Spleen (tissue), 11 donors: ENCODE results near the gene SEL1L. TPM values are rescaled to one million over a fixed set of nuclear protein-coding genes. Genes with fewer than 3 reads are reported as not detected.

Experiments used
- DNase-seq: peaks from one replicate; pipeline ENCODE4 v3.0.0-alpha.2; 2020
- H3K27ac ChIP-seq, 8 donors: fragments of 200-600 bp; sonication (generic) in 7 of 8; 1 replicate in 4 of 8; 2 replicates in 4 of 8; pipeline versions ENCODE4 v1.5.0 to v1.8.0; 2016 to 2021; ENCODE audit warnings: inconsistent platforms in 4 of 8, mild to moderate bottlenecking in 4 of 8, moderate library complexity in 1 of 8
- H3K27me3 ChIP-seq, 7 donors: fragments of 200-600 bp; sonication (generic) in 6 of 7; replicated peaks in 1 of 7; 1 replicate in 4 of 7; 2 replicates in 3 of 7; pipeline versions ENCODE4 v1.5.0 to v1.8.0; 2016 to 2021; ENCODE audit warnings: inconsistent platforms in 3 of 7, mild to moderate bottlenecking in 1 of 7
- H3K36me3 ChIP-seq, 6 donors: fragments of 200-600 bp; sonication (generic) in 5 of 6; 1 replicate in 4 of 6; 2 replicates in 2 of 6; pipeline versions ENCODE4 v1.5.0 to v1.8.0; 2016 to 2021; ENCODE audit warnings: inconsistent platforms in 2 of 6
- H3K4me1 ChIP-seq, 6 donors: fragments of 200-600 bp; sonication (generic) in 5 of 6; 1 replicate in 3 of 6; 2 replicates in 3 of 6; pipeline versions ENCODE4 v1.5.0 to v1.8.0; 2016 to 2021; ENCODE audit warnings: inconsistent platforms in 3 of 6
- H3K4me3 ChIP-seq, 8 donors: fragments of 200-600 bp; sonication (generic) in 7 of 8; 1 replicate in 4 of 8; 2 replicates in 4 of 8; pipeline versions ENCODE4 v1.5.0 to v1.8.0; 2016 to 2021; ENCODE audit warnings: inconsistent platforms in 4 of 8, mild to moderate bottlenecking in 4 of 8, moderate library complexity in 2 of 8
- H3K9me3 ChIP-seq, 8 donors: fragments of 200-600 bp; sonication (generic) in 7 of 8; 1 replicate in 4 of 8; 2 replicates in 4 of 8; pipeline versions ENCODE4 v1.5.0 to v1.8.0; 2016 to 2021; ENCODE audit warnings: inconsistent platforms in 4 of 8
- CTCF ChIP-seq, 11 experiments: fragments of 200-600 bp in 7 of 11; fragments of 450-650 bp in 4 of 11; sonication (generic) in 4 of 11; IDR thresholded peaks in 8 of 11; conservative IDR thresholded peaks in 3 of 11; 1 replicate in 7 of 11; 2 replicates in 4 of 11; pipeline versions ENCODE4 v1.4.0 to v1.8.0; 2016 to 2021; ENCODE audit warnings: antibody characterized with exemption in 11 of 11, inconsistent platforms in 4 of 11, mild to moderate bottlenecking in 1 of 11
- POLR2A ChIP-seq, 3 donors: fragments of 450-650 bp; IDR thresholded peaks; one replicate each; pipeline ENCODE4 v1.5.1; 2017; ENCODE audit warnings: antibody characterized with exemption in 3 of 3, mild to moderate bottlenecking in 1 of 3
- POLR2AphosphoS5 ChIP-seq, 3 donors: sonication (generic); formaldehyde crosslinking; IDR thresholded peaks; one replicate each; pipeline ENCODE4 v1.5.1; 2017; ENCODE audit warnings: antibody characterized with exemption in 3 of 3
- WGBS, 5 donors: extraction: QIAGEN DNeasy Blood & Tissue Kit in 3 of 5; methylation state at CpG; one replicate each; pipeline versions ENCODE4 v1.1.5 to v1.1.7; 2013 to 2018; 5-methylcytosine and 5-hydroxymethylcytosine counted together
- intact Hi-C: fragments of 100-400 bp; cut with DNase I; formaldehyde crosslinking; loops from one replicate; pipeline ENCODE4 v1.15.0; 2023; ENCODE audit warnings: low total_unique reads
- polyA plus RNA-seq, 3 donors: library from polyadenylated mRNA; stranded (reverse); fragments of 200-250 nt; gene quantifications; one replicate each; pipeline ENCODE4 v1.2.1, GENCODE V29; 2013
- total RNA-seq, 7 donors: library from RNA; depleted of rRNA in 3 of 7; stranded (reverse); fragments of >200 nt in 3 of 7; fragmentation: NEBNext Ultra II Directional in 4 of 7; extraction: Animal tissue kit (Norgen Biotek cat#: 25700) in 4 of 7; gene quantifications; one replicate each; pipeline versions ENCODE4 v1.1.0 to v1.2.1, GENCODE V29; 2016 to 2021
- donor health status: healthy with polysubstance abuse.
- donor health status: DM: no; HTN: no; CAD: no; lungs with moderate emphysema.
- donor health status: DM: no; HTN: no; CAD: no.
- donor health status: Bipolar disorder and iron deficiency.
- donor health status: healthy.
- donor health status: DM: no; HTN: no; CAD: no.
- donor health status: DM: yes; HTN: yes; CAD: no.

Gene SEL1L
- total and polyA plus RNA-seq, 10 donors: 7.1 to 118 (median 84.3) TPM

- Histone ChIP-seq H3K9me3 (no peaks in the 10 kb centered on the region), H3K36me3 (no peaks in the 10 kb centered on the region), H3K4me3 (no peak overlapping the region), H3K4me1 (peaks cover 6 to 35% (median 20%) of the 10 kb centered on the region in 6 donors), H3K27me3 (peaks cover 0 to 21% (median 0%) of the 10 kb centered on the region in 7 donors), H3K27ac (peak overlapping the region in 4 of 8 donors; percentile 22 to 62 (median 57))
- TF ChIP-seq POLR2A (IDR thresholded peaks at IDR 0.05): no peak
- WGBS, 5 donors: 66 to 79% (median 79%) methylated on average over 6 of the region's 6 CpGs
- intact Hi-C loops: no loop called here
- no peak for DNase-seq
Observed at GRCh38 chr14:81449576-81449975, 84.1 kb downstream of the SEL1L start.

GRCh38 chr14:81449114-81449513 is 84.5 kb downstream of the SEL1L start:
- Histone ChIP-seq H3K27me3 (peaks cover 0 to 21% (median 0%) of the 10 kb centered on the region in 7 donors), H3K4me3 (no peak overlapping the region), H3K36me3 (no peaks in the 10 kb centered on the region), H3K9me3 (no peaks in the 10 kb centered on the region), H3K4me1 (peaks cover 6 to 35% (median 20%) of the 10 kb centered on the region in 6 donors), H3K27ac (peak overlapping the region in 6 of 8 donors; percentile 11 to 62 (median 52))
- intact Hi-C loops: no loop called here
- DNase-seq: no peak
- 47 to 78% (median 60%) methylated on average over 4 of the region's 4 CpGs for WGBS, 5 donors
- TF ChIP-seq CTCF (IDR thresholded peaks at IDR 0.05 in 8 of 11, conservative IDR thresholded peaks at IDR 0.05 in 3 of 11) (no peak), POLR2A (IDR thresholded peaks at IDR 0.05) (no peak), POLR2AphosphoS5 (IDR thresholded peaks at IDR 0.05) (peak in 1 of 3 donors; percentile 40)

GRCh38 chr14:81447021-81447764 is 86.5 kb downstream of the SEL1L start:
- no peak for DNase-seq
- H3K9me3 ChIP-seq: no peaks in the 10 kb centered on the region
- 77 to 88% (median 82%) methylated on average over 3 of the region's 3 CpGs for WGBS, 5 donors
- intact Hi-C loops: no loop called here
- peaks cover 0 to 22% (median 10%) of the 10 kb centered on the region in 6 donors for H3K4me1 ChIP-seq
- peaks cover 0 to 28% (median 0%) of the 10 kb centered on the region in 7 donors for H3K27me3 ChIP-seq
- H3K4me3 ChIP-seq: no peak overlapping the region
- no peak overlapping the region for H3K27ac ChIP-seq
- no peaks in the 10 kb centered on the region for H3K36me3 ChIP-seq
- TF ChIP-seq POLR2AphosphoS5 (IDR thresholded peaks at IDR 0.05): no peak
- TF ChIP-seq POLR2A (IDR thresholded peaks at IDR 0.05): no peak
- TF ChIP-seq CTCF (IDR thresholded peaks at IDR 0.05 in 8 of 11, conservative IDR thresholded peaks at IDR 0.05 in 3 of 11): no peak

GRCh38 chr14:81446279-81447007 is 87.2 kb downstream of the SEL1L start:
- WGBS, 5 donors: 83 to 93% (median 88%) methylated on average over 9 of the region's 9 CpGs
- DNase-seq: no peak
- H3K27ac ChIP-seq: no peak overlapping the region

More at GRCh38 chr14:81446279-81447007, 87.2 kb downstream of the SEL1L start:
- Histone ChIP-seq H3K27me3 (peaks cover 0 to 28% (median 0%) of the 10 kb centered on the region in 7 donors), H3K4me1 (peaks cover 0 to 22% (median 10%) of the 10 kb centered on the region in 6 donors), H3K4me3 (no peak overlapping the region), H3K36me3 (no peaks in the 10 kb centered on the region), H3K9me3 (no peaks in the 10 kb centered on the region)
- intact Hi-C loops: no loop called here
- TF ChIP-seq POLR2AphosphoS5 (IDR thresholded peaks at IDR 0.05): no peak
- TF ChIP-seq CTCF (IDR thresholded peaks at IDR 0.05 in 8 of 11, conservative IDR thresholded peaks at IDR 0.05 in 3 of 11): no peak
- TF ChIP-seq POLR2A (IDR thresholded peaks at IDR 0.05): no peak
